ENCODE measurements around the gene ITGAD.

Gene ITGAD

GRCh38 chr16:31382485-31383161, 10.5 kb upstream of the ITGAD start:
- no peak overlapping the region for H3K27ac ChIP-seq (ENCODE audit: insufficient read depth, low read depth, low read length, poor library complexity, severe bottlenecking)
- no peak overlapping the region for H3K4me3 ChIP-seq (ENCODE audit: insufficient read depth, low read depth, low read length)
- WGBS, 2 experiments, result 28 to 29% methylated on average over 13 to 14 of the region's 14 CpGs

DNA sequence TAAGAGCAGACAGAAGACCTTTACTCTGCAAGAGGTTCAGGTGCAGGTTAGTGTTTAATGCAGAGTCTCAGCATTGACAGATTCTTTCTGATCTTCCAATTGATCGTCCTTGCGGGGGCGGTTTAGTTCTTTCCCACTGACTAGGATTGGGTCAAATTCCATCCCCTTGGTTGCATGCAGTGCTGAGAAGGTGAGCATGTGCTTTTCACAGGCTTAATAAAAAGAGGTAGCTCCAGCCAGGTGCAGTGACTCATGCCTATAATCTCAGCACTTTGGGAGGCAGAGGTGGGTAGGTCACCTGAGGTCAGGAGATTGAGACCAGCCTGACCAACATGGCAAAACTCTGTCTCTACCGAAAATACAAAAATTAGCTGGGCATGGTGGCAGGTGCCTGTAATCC, 7.5 kb upstream of the ITGAD start:
- Histone ChIP-seq H3K27me3 (ENCODE audit: control insufficient read depth, insufficient read depth, low read length, poor library complexity, severe bottlenecking) (no peaks in the 10 kb centered on the region), H3K9me3 (ENCODE audit: control insufficient read depth, low read length) (no peaks in the 10 kb centered on the region), H3K36me3 (ENCODE audit: control insufficient read depth, insufficient read depth, low read length) (no peaks in the 10 kb centered on the region), H3K27ac (ENCODE audit: insufficient read depth, low read depth, low read length, poor library complexity, severe bottlenecking) (no peak overlapping the region), H3K4me1 (ENCODE audit: control insufficient read depth, insufficient read depth, low read length) (no peaks in the 10 kb centered on the region), H3K4me3 (ENCODE audit: insufficient read depth, low read depth, low read length) (no peak overlapping the region)
- WGBS, 2 experiments, result 87 to 88% methylated on average over 4 of the region's 4 CpGs

More at GRCh38 chr16:31382485-31383161, 10.5 kb upstream of the ITGAD start:
- Histone ChIP-seq H3K27me3 (ENCODE audit: control insufficient read depth, insufficient read depth, low read length, poor library complexity, severe bottlenecking) (no peaks in the 10 kb centered on the region), H3K36me3 (ENCODE audit: control insufficient read depth, insufficient read depth, low read length) (no peaks in the 10 kb centered on the region), H3K9me3 (ENCODE audit: control insufficient read depth, low read length) (no peaks in the 10 kb centered on the region), H3K4me1 (ENCODE audit: control insufficient read depth, insufficient read depth, low read length) (no peaks in the 10 kb centered on the region)

DNA sequence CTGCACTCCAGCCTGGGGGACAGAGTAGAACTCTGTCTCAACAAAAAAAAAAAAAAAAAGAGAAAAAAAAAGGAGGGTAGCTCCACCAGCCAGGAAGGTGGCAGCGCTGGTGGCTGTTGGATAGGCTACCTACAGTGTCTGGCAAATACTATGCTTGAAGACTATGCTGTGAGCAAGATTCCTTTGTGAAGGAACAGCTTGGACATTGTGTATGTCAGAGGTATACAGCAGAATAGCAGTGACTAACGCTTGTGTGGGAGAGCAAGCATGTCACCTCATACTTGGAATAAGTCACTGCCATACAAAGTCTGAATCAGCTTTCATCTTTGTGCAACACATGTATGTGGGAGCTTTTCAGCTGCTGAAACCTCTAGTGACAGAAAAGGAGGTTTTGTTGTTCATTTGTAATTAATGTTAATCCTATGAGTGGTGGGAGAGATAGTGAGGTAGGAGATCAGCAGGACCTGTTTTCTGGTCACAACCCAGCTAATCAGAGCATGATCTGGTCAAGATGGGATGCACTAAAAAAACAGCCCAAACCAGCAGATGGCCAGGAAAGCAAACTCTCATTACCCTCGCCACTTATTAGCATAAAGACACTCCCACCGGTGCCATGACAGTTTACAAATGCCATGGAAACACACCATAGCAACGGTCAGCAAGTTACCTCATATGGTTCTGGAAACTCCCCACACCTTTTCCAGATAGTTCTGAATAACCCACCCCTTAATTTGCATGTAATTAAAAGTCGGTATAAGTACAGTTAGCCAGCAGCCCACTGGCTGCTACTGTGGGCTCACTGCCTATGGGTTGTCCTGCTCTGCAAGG, 6.8 kb upstream of the ITGAD start:
- no peaks in the 10 kb centered on the region for H3K36me3 ChIP-seq (ENCODE audit: control insufficient read depth, insufficient read depth, low read length)
- no peaks in the 10 kb centered on the region for H3K9me3 ChIP-seq (ENCODE audit: control insufficient read depth, low read length)
- no peaks in the 10 kb centered on the region for H3K27me3 ChIP-seq (ENCODE audit: control insufficient read depth, insufficient read depth, low read length, poor library complexity, severe bottlenecking)
- no peak overlapping the region for H3K4me3 ChIP-seq (ENCODE audit: insufficient read depth, low read depth, low read length)
- H3K4me1 ChIP-seq (ENCODE audit: control insufficient read depth, insufficient read depth, low read length), result no peaks in the 10 kb centered on the region
- no peak overlapping the region for H3K27ac ChIP-seq (ENCODE audit: insufficient read depth, low read depth, low read length, poor library complexity, severe bottlenecking)
- 70 to 73% methylated on average over 6 of the region's 6 CpGs for WGBS, 2 experiments

DNA sequence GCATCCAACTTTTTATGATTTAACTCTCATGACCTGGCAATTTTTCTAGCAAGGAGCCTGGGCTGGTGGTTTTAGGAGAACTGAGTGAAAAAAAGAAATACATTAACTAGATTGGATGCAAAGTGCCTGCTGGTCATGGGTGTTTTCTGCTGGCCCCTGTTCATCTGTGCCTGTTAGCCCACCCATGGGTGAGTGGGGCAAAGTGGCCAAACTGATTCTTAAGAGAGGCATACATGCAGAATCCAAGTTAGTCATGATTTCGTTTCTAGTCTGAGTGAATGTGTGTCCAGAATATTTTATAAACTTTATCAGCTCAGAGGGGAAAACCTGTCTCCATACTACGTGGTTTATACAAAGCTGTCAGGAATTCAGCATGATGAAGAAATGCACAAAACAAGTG, 4.6 kb upstream of the ITGAD start:
- H3K27ac ChIP-seq (ENCODE audit: insufficient read depth, low read depth, low read length, poor library complexity, severe bottlenecking), result no peak overlapping the region
- H3K36me3 ChIP-seq (ENCODE audit: control insufficient read depth, insufficient read depth, low read length), result no peaks in the 10 kb centered on the region
- H3K9me3 ChIP-seq (ENCODE audit: control insufficient read depth, low read length), result no peaks in the 10 kb centered on the region
- H3K27me3 ChIP-seq (ENCODE audit: control insufficient read depth, insufficient read depth, low read length, poor library complexity, severe bottlenecking), result no peaks in the 10 kb centered on the region
- no peak overlapping the region for H3K4me3 ChIP-seq (ENCODE audit: insufficient read depth, low read depth, low read length)
- H3K4me1 ChIP-seq (ENCODE audit: control insufficient read depth, insufficient read depth, low read length), result no peaks in the 10 kb centered on the region
- 75 to 96% methylated on average over 2 of the region's 2 CpGs for WGBS, 2 experiments

DNA sequence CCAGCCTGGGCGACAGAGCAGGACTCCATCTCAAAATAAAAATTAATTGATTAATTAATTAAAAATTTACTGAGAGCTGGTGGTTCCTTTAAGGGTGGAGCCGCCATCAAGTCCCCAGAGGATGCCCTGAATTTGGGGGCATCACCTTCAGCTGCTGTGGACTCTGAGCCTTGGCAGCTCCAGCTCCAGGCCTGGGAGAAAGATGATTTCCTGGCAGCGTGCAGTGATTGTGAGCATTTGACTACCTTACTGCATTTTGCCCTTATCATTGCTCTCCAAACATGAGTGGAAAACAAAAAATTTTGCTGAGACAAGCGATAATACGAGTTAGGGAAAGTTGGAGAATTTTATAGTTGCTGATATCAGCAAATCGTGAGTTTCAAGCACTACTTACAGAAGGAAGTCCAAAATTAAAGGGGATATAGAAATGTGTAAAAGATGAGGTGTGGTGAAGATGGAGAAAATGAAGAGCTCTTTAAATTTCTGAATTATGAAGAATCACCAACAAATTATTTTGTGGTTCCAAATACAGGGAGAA, 2.6 kb upstream of the ITGAD start:
- Histone ChIP-seq H3K27me3 (ENCODE audit: control insufficient read depth, insufficient read depth, low read length, poor library complexity, severe bottlenecking) (no peaks in the 10 kb centered on the region), H3K36me3 (ENCODE audit: control insufficient read depth, insufficient read depth, low read length) (no peaks in the 10 kb centered on the region), H3K9me3 (ENCODE audit: control insufficient read depth, low read length) (no peaks in the 10 kb centered on the region), H3K4me3 (ENCODE audit: insufficient read depth, low read depth, low read length) (no peak overlapping the region), H3K4me1 (ENCODE audit: control insufficient read depth, insufficient read depth, low read length) (no peaks in the 10 kb centered on the region), H3K27ac (ENCODE audit: insufficient read depth, low read depth, low read length, poor library complexity, severe bottlenecking) (no peak overlapping the region)
- WGBS, 2 experiments, result 89 to 94% methylated on average over 6 of the region's 6 CpGs

- 92 to 93% methylated on average over 6 of the region's 6 CpGs for WGBS, 2 experiments
- H3K36me3 ChIP-seq (ENCODE audit: control insufficient read depth, insufficient read depth, low read length), result no peaks in the 10 kb centered on the region
Measured at GRCh38 chr16:31395647-31396046, 2.5 kb downstream of the ITGAD start.

DNA sequence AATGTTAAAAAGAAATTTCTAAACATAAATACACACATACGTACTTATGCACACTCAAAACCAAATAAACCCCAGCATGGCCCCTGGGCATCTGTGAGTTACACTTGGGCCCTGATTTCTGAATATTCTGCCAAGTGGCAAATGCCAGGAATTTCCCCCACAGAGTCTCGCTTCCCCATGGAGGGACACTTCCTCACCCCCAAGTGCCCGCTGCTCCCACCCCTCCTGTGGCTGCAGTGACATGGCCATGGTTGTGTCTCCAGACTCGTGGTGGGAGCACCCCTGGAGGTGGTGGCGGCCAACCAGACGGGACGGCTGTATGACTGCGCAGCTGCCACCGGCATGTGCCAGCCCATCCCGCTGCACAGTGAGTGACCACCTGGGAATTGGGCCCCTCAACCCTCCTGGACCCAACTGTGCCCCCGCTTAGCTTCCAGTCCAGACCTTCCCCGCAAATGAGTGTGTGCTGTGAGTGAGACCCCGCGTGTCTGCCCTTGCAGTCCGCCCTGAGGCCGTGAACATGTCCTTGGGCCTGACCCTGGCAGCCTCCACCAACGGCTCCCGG, 4.0 kb downstream of the ITGAD start:
- H3K4me1 ChIP-seq (ENCODE audit: control insufficient read depth, insufficient read depth, low read length), result no peaks in the 10 kb centered on the region
- no peak overlapping the region for H3K4me3 ChIP-seq (ENCODE audit: insufficient read depth, low read depth, low read length)
- WGBS, 2 experiments, result 94% methylated on average over 18 of the region's 18 CpGs
- H3K27ac ChIP-seq (ENCODE audit: insufficient read depth, low read depth, low read length, poor library complexity, severe bottlenecking), result no peak overlapping the region
- no peaks in the 10 kb centered on the region for H3K9me3 ChIP-seq (ENCODE audit: control insufficient read depth, low read length)
- H3K36me3 ChIP-seq (ENCODE audit: control insufficient read depth, insufficient read depth, low read length), result no peaks in the 10 kb centered on the region
- no peaks in the 10 kb centered on the region for H3K27me3 ChIP-seq (ENCODE audit: control insufficient read depth, insufficient read depth, low read length, poor library complexity, severe bottlenecking)

More at GRCh38 chr16:31395647-31396046, 2.5 kb downstream of the ITGAD start:
- Histone ChIP-seq H3K27me3 (ENCODE audit: control insufficient read depth, insufficient read depth, low read length, poor library complexity, severe bottlenecking) (no peaks in the 10 kb centered on the region), H3K4me1 (ENCODE audit: control insufficient read depth, insufficient read depth, low read length) (no peaks in the 10 kb centered on the region), H3K4me3 (ENCODE audit: insufficient read depth, low read depth, low read length) (no peak overlapping the region), H3K9me3 (ENCODE audit: control insufficient read depth, low read length) (no peaks in the 10 kb centered on the region), H3K27ac (ENCODE audit: insufficient read depth, low read depth, low read length, poor library complexity, severe bottlenecking) (no peak overlapping the region)

DNA sequence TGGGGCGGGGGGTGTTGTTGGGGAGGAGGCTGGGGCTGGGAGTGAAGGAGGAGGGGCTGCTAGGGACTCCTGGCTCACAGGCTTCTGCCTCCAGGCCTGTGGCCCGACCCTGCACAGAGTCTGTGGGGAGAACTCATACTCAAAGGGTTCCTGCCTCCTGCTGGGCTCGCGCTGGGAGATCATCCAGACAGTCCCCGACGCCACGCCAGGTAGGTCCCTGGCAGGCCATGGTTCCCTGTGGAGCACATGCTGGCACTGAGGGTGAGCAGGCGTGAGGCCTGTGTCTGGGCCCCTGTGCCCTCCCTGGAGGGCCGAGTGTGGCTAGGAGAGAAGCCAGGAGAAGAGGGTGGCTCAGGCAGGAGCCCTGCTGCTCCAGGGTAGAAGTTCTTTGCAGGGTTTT, 4.6 kb downstream of the ITGAD start:
- no peaks in the 10 kb centered on the region for H3K9me3 ChIP-seq (ENCODE audit: control insufficient read depth, low read length)
- no peak overlapping the region for H3K27ac ChIP-seq (ENCODE audit: insufficient read depth, low read depth, low read length, poor library complexity, severe bottlenecking)
- H3K27me3 ChIP-seq (ENCODE audit: control insufficient read depth, insufficient read depth, low read length, poor library complexity, severe bottlenecking), result no peaks in the 10 kb centered on the region
- H3K4me1 ChIP-seq (ENCODE audit: control insufficient read depth, insufficient read depth, low read length), result no peaks in the 10 kb centered on the region
- H3K36me3 ChIP-seq (ENCODE audit: control insufficient read depth, insufficient read depth, low read length), result no peaks in the 10 kb centered on the region
- no peak overlapping the region for H3K4me3 ChIP-seq (ENCODE audit: insufficient read depth, low read depth, low read length)
- WGBS, 2 experiments, result 82 to 85% methylated on average over 9 of the region's 9 CpGs

DNA sequence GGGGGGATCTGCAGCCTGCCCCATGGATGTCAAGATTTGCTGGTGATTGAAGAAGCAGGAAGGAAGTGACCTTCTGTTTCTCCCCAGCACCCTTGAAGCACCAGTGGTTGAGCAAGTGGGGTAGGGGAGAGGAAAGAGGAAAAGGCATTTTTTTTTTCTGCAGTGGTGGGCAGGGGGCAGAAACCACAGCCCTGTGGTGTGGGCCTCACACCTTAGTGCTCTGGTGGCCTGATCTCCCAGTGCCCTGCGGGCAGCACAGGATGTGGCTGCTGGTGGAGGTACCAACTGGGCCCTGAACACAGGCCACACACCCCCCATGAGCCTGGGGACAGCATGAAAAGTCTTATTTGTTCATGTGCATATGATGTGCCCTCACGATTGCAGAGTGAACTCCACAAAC, 7.1 kb downstream of the ITGAD start:
- Histone ChIP-seq H3K9me3 (ENCODE audit: control insufficient read depth, low read length) (no peaks in the 10 kb centered on the region), H3K4me3 (ENCODE audit: insufficient read depth, low read depth, low read length) (no peak overlapping the region), H3K27ac (ENCODE audit: insufficient read depth, low read depth, low read length, poor library complexity, severe bottlenecking) (no peak overlapping the region), H3K4me1 (ENCODE audit: control insufficient read depth, insufficient read depth, low read length) (no peaks in the 10 kb centered on the region), H3K27me3 (ENCODE audit: control insufficient read depth, insufficient read depth, low read length, poor library complexity, severe bottlenecking) (no peaks in the 10 kb centered on the region), H3K36me3 (ENCODE audit: control insufficient read depth, insufficient read depth, low read length) (no peaks in the 10 kb centered on the region)
- WGBS, 2 experiments, result 86 to 92% methylated on average over 2 of the region's 2 CpGs

GRCh38 chr16:31401436-31401835, 8.3 kb downstream of the ITGAD start:
- Histone ChIP-seq H3K27ac (ENCODE audit: insufficient read depth, low read depth, low read length, poor library complexity, severe bottlenecking) (no peak overlapping the region), H3K27me3 (ENCODE audit: control insufficient read depth, insufficient read depth, low read length, poor library complexity, severe bottlenecking) (no peaks in the 10 kb centered on the region), H3K36me3 (ENCODE audit: control insufficient read depth, insufficient read depth, low read length) (no peaks in the 10 kb centered on the region), H3K4me3 (ENCODE audit: insufficient read depth, low read depth, low read length) (no peak overlapping the region), H3K9me3 (ENCODE audit: control insufficient read depth, low read length) (no peaks in the 10 kb centered on the region), H3K4me1 (ENCODE audit: control insufficient read depth, insufficient read depth, low read length) (no peaks in the 10 kb centered on the region)
- WGBS, 2 experiments, result 89 to 92% methylated on average over 11 of the region's 11 CpGs

Measured in ectodermal cell (in vitro differentiated cells).